K562 (cell line): Measurements from ENCODE around the gene TAS1R3. TPM values are rescaled to one million over a fixed set of nuclear protein-coding genes. Genes with fewer than 3 reads are reported as not detected.

ENCODE experiments used
- CBFA2T2 ChIP-seq: fragments of 450-650 bp; conservative IDR thresholded peaks from 2 replicates; pipeline ENCODE4 v1.6.1; 2017; ENCODE audit warnings: mild to moderate bottlenecking
- CBX2 ChIP-seq: fragments of 200-600 bp; sonication (generic); IDR thresholded peaks from one replicate; pipeline ENCODE4 v1.6.1; 2012; ENCODE audit warnings: mild to moderate bottlenecking, low read length, inconsistent platforms; ENCODE audit not compliant: insufficient read depth, poor library complexity, severe bottlenecking
- ILK ChIP-seq: fragments of 450-650 bp; IDR thresholded peaks from 2 replicates; pipeline ENCODE4 v1.6.1; 2016; ENCODE audit warnings: missing genetic modification characterization, low read depth, mild to moderate bottlenecking, missing compliant biosample characterization, moderate library complexity, borderline replicate concordance
- MBD2 ChIP-seq: sonication (generic); IDR thresholded peaks from 2 replicates; pipeline ENCODE4 v1.6.1; 2016; ENCODE audit warnings: low read depth, borderline replicate concordance
- NR2C1 ChIP-seq, 2 experiments: fragments of 450-650 bp; IDR thresholded peaks; 2 replicates each; pipeline ENCODE4 v1.6.1; 2017; ENCODE audit warnings: mild to moderate bottlenecking in 2 of 2, antibody characterized with exemption in 1 of 2, inconsistent platforms in 1 of 2, missing compliant biosample characterization in 1 of 2, missing genetic modification characterization in 1 of 2
- NRF1 ChIP-seq, 2 experiments: fragments of 450-650 bp; IDR thresholded peaks in 1 of 2; conservative IDR thresholded peaks in 1 of 2; 2 replicates each; pipeline ENCODE4 v1.6.1; 2014; ENCODE audit warnings: mild to moderate bottlenecking in 2 of 2
- PML ChIP-seq: IDR thresholded peaks from 2 replicates; pipeline ENCODE4 v1.6.1; 2012; ENCODE audit warnings: low read length, inconsistent platforms
- RBM15 ChIP-seq: fragments of 200-400 bp; formaldehyde crosslinking; IDR thresholded peaks from 2 replicates; pipeline ENCODE4 v1.6.1; 2018; ENCODE audit warnings: mild to moderate bottlenecking, low read length, moderate library complexity; ENCODE audit not compliant: insufficient read depth
- SNIP1 ChIP-seq: fragments of 450-650 bp; IDR thresholded peaks from 2 replicates; pipeline ENCODE4 v1.7.1; 2017; ENCODE audit warnings: low read depth, mild to moderate bottlenecking
- SREBF2 ChIP-seq: sonication (generic); formaldehyde crosslinking; IDR thresholded peaks from 2 replicates; pipeline ENCODE4 v1.4.0; 2020; ENCODE audit warnings: mild to moderate bottlenecking, missing genetic modification reagents
- SRSF7 ChIP-seq: fragments of 200-400 bp; formaldehyde crosslinking; optimal IDR thresholded peaks from 2 replicates; pipeline ENCODE3; 2017; ENCODE audit warnings: mild to moderate bottlenecking, low read depth, low read length
- STAT5A ChIP-seq: IDR thresholded peaks from 2 replicates; pipeline ENCODE4 v1.6.1; 2012; ENCODE audit warnings: low read length, inconsistent platforms, borderline replicate concordance
- ZNF75A ChIP-seq: fragments of 450-650 bp; formaldehyde crosslinking; IDR thresholded peaks from 2 replicates; pipeline ENCODE4 v1.4.0; 2020; ENCODE audit warnings: mild to moderate bottlenecking
- ZNF79 ChIP-seq: fragments of 250-450 bp; sonication (Bioruptor Pico); IDR thresholded peaks from 2 replicates; pipeline ENCODE4 v1.4.0; 2020; ENCODE audit warnings: low read depth, mild to moderate bottlenecking, moderate library complexity
- polyA plus RNA-seq, 8 experiments: library from polyadenylated mRNA; depleted of rRNA in 4 of 8; stranded (reverse) in 5 of 8; unstranded in 3 of 8; fragments of >200 nt; fragmentation: Nextera tagmentation in 2 of 8; fragmentation: Illumina TruSeq in 1 of 8; extraction: Ambion mirVana in 2 of 8; extraction: Trizol in 1 of 8; gene quantifications; 2 replicates each; pipeline versions ENCODE4 v1.2.1 to v1.2.3, GENCODE V29; 2011 to 2014; ENCODE audit warnings: inconsistent platforms in 1 of 8, missing spikeins in 1 of 8
- total RNA-seq, 7 experiments: library from RNA; depleted of rRNA in 6 of 7; stranded (reverse); fragments of >200 nt in 6 of 7; fragmentation: Illumina TruSeq in 2 of 7; extraction: Trizol in 2 of 7; gene quantifications; 2 replicates each; pipeline versions ENCODE4 v1.2.1 to v1.2.3, GENCODE V29; 2011 to 2021; ENCODE audit warnings: low replicate concordance in 1 of 7
- TF ChIP-seq, protein P1 (sequence below): fragments of 250-450 bp; sonication (Bioruptor Pico); IDR thresholded peaks from 2 replicates; pipeline ENCODE4 v1.5.0; 2022; ENCODE audit warnings: mild to moderate bottlenecking
- TF ChIP-seq, protein P2 (sequence below): fragments of 450-650 bp; IDR thresholded peaks from 2 replicates; pipeline ENCODE4 v1.7.1; 2018; ENCODE audit warnings: mild to moderate bottlenecking, low read depth; ENCODE audit not compliant: partially characterized antibody
- TF ChIP-seq, protein P3 (sequence below): fragments of 450-650 bp; formaldehyde crosslinking; IDR thresholded peaks from 2 replicates; pipeline ENCODE4 v1.4.0; 2022; ENCODE audit warnings: missing genetic modification characterization
- TF ChIP-seq, protein P4 (sequence below): sonication (generic); formaldehyde crosslinking; IDR thresholded peaks from 2 replicates; pipeline ENCODE4 v1.5.0; 2020; ENCODE audit warnings: missing genetic modification reagents

The TAS1R3 gene
- total and polyA plus RNA-seq, 9 of the 15 experiments (the other 6 are each of a cell fraction or from before 2014, with no cell fraction given) = 0.07 to 0.13 TPM; not detected in 7

DNA sequence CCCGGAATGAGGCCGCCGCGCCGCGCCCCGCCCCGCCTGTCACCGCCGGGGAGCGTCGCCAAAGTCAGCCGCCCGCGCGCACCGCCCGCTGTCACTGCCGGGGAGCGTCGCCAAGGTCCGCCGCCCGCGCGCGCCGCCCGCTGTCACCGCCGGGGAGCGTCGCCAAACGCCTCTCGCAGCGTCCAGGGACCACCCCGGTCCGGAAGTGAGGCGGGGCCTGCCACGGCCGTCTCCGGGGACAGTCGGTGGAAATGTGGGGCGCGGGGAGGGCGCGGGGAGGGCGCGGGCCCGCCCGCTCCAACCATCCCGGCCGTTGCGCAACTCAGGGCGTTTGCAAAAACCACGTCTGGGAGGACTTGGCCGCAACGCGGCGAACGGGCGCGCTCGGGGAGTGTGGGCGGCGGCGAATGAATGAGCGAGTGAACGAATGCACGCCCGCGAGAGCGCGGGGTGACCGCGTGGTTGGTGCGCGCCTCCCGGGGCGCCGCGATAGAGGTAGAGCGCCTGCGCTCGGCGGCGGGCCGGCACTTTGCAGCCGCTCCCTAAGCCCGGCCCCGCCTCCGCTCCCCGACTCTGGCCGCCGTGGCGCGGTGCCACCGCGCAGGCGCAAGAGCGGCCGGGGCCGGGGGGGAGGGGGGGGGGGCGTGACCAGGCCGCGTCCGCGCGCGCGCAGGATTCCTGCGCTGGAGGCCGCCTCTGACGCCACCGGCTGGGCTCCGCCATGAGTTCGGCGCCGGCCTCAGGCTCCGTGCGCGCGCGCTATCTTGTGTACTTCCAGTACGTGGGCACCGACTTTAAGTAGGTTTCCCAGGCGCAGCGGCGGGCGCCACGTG, 22.9 kb upstream of the TAS1R3 start, which contains the start of the genes ACAP3 and PUSL1 (continued):
- TF ChIP-seq CBX2 (no peak), NR2C1 (IDR thresholded peaks at IDR 0.05) (no peak), NR2C1 (tag; IDR thresholded peaks at IDR 0.05) (no peak), PML (peak; percentile 19; the same call in 1 of the 2 replicates), CBFA2T2 (no peak), RBM15 (no peak), ZNF79 (no peak), MBD2 (no peak; the same call in 1 of the 2 replicates), NRF1 (conservative IDR thresholded peaks at IDR 0.05 in 1 of 2, IDR thresholded peaks at IDR 0.05 in 1 of 2) (peak; percentile 92 to 93), SRSF7 (no peak), ZNF75A (CRISPR knock-in tag) (no peak), SREBF2 (CRISPR knock-in tag) (no peak), SNIP1 (no peak), ILK (tag) (no peak), STAT5A (no peak)
- TF ChIP-seq, protein P1, sequence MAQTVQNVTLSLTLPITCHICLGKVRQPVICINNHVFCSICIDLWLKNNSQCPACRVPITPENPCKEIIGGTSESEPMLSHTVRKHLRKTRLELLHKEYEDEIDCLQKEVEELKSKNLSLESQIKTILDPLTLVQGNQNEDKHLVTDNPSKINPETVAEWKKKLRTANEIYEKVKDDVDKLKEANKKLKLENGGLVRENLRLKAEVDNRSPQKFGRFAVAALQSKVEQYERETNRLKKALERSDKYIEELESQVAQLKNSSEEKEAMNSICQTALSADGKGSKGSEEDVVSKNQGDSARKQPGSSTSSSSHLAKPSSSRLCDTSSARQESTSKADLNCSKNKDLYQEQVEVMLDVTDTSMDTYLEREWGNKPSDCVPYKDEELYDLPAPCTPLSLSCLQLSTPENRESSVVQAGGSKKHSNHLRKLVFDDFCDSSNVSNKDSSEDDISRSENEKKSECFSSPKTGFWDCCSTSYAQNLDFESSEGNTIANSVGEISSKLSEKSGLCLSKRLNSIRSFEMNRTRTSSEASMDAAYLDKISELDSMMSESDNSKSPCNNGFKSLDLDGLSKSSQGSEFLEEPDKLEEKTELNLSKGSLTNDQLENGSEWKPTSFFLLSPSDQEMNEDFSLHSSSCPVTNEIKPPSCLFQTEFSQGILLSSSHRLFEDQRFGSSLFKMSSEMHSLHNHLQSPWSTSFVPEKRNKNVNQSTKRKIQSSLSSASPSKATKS (CRISPR knock-in tag) = no peak
- TF ChIP-seq, protein P2, sequence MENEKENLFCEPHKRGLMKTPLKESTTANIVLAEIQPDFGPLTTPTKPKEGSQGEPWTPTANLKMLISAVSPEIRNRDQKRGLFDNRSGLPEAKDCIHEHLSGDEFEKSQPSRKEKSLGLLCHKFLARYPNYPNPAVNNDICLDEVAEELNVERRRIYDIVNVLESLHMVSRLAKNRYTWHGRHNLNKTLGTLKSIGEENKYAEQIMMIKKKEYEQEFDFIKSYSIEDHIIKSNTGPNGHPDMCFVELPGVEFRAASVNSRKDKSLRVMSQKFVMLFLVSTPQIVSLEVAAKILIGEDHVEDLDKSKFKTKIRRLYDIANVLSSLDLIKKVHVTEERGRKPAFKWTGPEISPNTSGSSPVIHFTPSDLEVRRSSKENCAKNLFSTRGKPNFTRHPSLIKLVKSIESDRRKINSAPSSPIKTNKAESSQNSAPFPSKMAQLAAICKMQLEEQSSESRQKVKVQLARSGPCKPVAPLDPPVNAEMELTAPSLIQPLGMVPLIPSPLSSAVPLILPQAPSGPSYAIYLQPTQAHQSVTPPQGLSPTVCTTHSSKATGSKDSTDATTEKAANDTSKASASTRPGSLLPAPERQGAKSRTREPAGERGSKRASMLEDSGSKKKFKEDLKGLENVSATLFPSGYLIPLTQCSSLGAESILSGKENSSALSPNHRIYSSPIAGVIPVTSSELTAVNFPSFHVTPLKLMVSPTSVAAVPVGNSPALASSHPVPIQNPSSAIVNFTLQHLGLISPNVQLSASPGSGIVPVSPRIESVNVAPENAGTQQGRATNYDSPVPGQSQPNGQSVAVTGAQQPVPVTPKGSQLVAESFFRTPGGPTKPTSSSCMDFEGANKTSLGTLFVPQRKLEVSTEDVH = peak; percentile 65
- TF ChIP-seq, protein P3, sequence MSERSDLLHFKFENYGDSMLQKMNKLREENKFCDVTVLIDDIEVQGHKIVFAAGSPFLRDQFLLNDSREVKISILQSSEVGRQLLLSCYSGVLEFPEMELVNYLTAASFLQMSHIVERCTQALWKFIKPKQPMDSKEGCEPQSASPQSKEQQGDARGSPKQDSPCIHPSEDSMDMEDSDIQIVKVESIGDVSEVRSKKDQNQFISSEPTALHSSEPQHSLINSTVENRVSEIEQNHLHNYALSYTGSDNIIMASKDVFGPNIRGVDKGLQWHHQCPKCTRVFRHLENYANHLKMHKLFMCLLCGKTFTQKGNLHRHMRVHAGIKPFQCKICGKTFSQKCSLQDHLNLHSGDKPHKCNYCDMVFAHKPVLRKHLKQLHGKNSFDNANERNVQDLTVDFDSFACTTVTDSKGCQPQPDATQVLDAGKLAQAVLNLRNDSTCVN (CRISPR knock-in tag) = no peak
- TF ChIP-seq, protein P4, sequence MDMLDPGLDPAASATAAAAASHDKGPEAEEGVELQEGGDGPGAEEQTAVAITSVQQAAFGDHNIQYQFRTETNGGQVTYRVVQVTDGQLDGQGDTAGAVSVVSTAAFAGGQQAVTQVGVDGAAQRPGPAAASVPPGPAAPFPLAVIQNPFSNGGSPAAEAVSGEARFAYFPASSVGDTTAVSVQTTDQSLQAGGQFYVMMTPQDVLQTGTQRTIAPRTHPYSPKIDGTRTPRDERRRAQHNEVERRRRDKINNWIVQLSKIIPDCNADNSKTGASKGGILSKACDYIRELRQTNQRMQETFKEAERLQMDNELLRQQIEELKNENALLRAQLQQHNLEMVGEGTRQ (CRISPR knock-in tag) = no peak
